ENCODE results near the gene LARGE1.

DNA sequence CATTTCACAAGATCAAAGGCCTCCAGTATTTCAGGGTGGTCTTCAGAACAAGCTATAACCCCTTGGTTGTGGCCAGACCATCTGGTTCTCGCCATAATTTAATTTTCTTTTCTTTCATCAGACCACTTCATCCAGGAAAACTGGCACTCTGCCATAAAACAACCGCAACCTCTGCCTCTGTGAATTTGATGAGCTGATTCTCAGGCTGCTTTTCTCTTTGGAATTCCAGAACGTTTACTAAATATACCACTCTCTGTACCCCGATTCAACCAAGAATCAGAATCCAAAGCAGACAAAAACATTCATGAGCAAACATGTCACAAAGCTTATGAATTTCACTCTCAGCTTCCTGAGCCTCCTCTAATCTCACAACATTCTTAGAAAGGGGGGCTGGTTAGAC lies 530.3 kb downstream of the LARGE1 start:
- TF ChIP-seq, protein P1, sequence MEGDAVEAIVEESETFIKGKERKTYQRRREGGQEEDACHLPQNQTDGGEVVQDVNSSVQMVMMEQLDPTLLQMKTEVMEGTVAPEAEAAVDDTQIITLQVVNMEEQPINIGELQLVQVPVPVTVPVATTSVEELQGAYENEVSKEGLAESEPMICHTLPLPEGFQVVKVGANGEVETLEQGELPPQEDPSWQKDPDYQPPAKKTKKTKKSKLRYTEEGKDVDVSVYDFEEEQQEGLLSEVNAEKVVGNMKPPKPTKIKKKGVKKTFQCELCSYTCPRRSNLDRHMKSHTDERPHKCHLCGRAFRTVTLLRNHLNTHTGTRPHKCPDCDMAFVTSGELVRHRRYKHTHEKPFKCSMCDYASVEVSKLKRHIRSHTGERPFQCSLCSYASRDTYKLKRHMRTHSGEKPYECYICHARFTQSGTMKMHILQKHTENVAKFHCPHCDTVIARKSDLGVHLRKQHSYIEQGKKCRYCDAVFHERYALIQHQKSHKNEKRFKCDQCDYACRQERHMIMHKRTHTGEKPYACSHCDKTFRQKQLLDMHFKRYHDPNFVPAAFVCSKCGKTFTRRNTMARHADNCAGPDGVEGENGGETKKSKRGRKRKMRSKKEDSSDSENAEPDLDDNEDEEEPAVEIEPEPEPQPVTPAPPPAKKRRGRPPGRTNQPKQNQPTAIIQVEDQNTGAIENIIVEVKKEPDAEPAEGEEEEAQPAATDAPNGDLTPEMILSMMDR (IDR thresholded peaks at IDR 0.05) = no peak
- TF ChIP-seq POLR2A (IDR thresholded peaks at IDR 0.05) = no peak

All from Peyer's patch (tissue), 4 donors.